Measurements from ENCODE around the gene NCEH1.
"Not testable (repeated sequence)": the region's sequence is repeated elsewhere in the genome, so short reads cannot be mapped to it uniquely, and the experiment has no call there.

Gene NCEH1

DNA sequence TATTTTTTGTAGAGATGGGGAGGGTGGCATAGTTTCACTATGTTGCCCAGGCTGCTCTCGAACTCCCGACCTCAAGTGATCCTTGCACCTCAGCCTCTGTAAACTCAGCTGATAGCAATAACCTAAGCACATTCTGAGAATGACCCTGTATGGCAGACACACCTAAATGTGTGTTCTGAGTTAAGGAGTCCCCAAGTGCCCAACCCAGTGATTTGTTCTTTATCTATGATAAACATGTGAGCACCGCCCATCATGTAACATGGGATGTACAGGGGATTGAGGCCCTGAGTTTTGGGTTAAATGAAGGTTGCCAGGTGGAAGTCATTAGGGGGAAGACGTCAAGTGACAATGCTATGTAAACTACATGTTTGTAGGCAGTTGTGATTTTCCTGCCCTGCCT is 5.7 kb downstream of the NCEH1 start:
- DNase-seq, result no peak

DNA sequence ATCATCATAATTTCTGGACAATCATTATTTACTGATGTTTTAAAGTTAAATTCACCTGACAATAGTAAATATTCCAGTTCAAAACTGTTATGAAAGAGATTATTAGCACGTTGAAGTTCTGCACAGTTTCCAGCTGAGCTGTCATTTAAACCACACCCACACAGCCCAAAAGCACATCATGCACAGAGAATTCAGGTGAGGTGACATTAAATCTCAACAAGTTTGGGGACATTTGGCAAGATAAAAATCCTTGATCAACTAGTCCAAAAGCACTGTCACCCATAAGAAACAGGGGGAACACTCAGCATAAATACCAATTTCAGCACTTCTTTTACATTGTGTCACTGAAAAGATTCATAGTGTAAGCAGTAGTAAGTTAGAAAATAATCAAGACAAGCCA is 6.9 kb downstream of the NCEH1 start:
- no peak for DNase-seq

- not testable (repeated sequence) for DNase-seq
Observed at GRCh38 chr3:172702731-172703130, 8.1 kb downstream of the NCEH1 start.

DNA sequence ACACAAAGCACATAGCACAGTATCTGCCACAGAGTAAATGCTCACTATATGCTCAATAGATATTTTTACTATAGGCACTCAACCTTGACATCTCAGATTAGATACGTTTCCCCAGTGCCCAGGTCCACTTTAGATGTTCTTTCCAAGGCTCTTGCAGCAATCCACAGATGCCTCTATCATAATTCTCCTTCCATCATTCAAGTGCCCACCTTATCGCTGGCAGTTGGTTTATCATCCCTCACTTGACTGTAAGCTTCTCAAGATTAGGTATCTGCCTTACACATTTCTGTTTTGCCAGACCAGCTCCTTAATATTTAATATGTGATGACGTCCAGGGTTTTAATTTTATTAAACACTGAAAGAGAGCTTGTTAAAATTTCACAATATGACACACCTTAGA is 8.6 kb downstream of the NCEH1 start:
- no peak for DNase-seq

- no peak for DNase-seq
Observed at GRCh38 chr3:172701751-172702150, 9.1 kb downstream of the NCEH1 start.

GRCh38 chr3:172700936-172701455 is 9.9 kb downstream of the NCEH1 start:
- DNase-seq, result no peak

GRCh38 chr3:172700256-172700655 is 10.6 kb downstream of the NCEH1 start:
- DNase-seq, result no peak

GRCh38 chr3:172699031-172699430 is 11.8 kb downstream of the NCEH1 start:
- DNase-seq, result no peak

DNA sequence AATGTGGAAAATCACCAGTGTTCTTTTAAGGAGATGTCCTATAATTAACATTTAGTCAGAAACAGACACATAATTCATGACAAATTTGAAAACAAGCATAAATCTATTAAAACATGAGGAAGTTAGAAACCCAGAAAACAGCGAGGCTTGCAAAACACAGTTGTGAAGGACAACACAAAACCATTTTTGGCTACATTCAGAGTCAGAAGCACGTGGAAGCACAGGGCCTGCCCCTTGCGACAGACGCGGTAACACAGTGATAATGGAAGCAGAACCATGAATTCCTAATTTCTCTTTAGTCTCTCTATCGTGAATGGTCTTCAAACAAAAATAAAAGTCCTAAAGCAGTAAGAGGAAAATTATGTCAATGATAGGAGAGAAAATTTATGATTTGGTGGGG is 12.2 kb downstream of the NCEH1 start:
- no peak for DNase-seq

GRCh38 chr3:172697558-172697957 is 13.3 kb downstream of the NCEH1 start:
- DNase-seq, result no peak

DNA sequence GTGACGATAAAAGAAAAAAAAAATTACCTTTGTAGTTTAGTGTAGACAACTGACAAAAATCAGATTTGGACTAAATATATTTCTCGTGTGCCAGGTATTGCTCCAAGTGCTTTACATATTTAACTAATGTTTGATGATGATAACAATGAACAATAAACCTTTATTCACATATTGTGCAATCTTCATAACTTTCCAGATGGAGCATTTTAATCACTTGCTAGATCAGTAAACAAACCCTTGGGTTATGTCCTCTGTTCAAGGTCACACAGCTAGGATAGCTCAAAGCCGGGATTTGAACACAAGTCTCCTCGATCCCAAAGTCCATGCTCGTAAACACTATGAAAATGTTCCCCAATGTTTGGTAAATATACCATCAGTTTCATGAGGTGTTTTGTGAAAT is 14.5 kb downstream of the NCEH1 start:
- no peak for DNase-seq

GRCh38 chr3:172694573-172695246 is 16.2 kb downstream of the NCEH1 start:
- peak; percentile 21 for DNase-seq

DNA sequence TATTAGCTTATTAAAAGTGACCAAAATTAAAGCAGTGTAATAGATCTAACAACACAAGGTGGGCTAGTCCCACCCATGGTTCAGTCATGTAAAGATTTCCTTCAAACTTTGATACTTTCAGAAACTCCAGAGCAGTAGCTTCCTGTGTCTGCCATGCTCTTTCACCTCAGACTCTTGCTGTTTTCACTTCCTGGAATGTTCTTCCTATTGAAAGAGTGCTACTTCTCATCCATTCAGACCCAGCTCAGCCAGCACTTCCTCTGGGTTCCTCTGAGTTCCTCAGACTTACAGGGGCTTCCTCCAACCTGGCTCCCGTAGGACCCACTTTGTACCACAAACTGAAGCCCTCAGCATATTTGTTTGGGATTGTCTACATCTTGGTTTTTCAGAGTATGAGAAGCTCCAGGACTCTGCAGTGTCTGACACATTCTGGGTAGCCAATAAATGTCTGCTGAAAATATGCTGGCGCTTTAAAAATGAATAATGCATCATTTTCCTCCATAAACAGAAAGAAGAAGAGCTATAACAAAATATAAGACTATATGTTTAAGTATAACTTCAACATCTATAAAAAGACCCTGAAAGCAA is 18.0 kb downstream of the NCEH1 start:
- DNase-seq, result no peak

GRCh38 chr3:172690936-172691335 is 19.9 kb downstream of the NCEH1 start:
- DNase-seq, result no peak

- DNase-seq, result no peak
Observed at GRCh38 chr3:172688588-172688987, 22.3 kb downstream of the NCEH1 start.

DNA sequence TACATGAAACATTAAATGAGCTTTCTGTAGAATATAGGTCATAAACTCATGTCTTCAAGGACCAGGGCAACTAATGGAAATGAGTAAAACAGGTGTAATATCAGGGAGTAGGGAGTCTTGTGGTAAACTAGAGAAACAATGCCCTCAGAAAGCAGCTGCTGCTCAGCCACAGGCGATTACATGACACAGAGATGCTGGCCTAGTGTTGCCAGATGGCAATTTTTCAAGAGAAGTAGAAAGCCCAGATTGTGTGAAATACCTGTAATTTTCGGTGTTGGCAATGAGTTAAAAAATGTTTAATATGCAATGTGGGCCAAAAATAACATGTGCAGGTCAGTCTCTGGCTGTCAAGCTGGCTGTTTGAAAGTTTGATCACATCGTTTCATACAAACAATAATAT is 23.4 kb downstream of the NCEH1 start:
- DNase-seq, result no peak

DNA sequence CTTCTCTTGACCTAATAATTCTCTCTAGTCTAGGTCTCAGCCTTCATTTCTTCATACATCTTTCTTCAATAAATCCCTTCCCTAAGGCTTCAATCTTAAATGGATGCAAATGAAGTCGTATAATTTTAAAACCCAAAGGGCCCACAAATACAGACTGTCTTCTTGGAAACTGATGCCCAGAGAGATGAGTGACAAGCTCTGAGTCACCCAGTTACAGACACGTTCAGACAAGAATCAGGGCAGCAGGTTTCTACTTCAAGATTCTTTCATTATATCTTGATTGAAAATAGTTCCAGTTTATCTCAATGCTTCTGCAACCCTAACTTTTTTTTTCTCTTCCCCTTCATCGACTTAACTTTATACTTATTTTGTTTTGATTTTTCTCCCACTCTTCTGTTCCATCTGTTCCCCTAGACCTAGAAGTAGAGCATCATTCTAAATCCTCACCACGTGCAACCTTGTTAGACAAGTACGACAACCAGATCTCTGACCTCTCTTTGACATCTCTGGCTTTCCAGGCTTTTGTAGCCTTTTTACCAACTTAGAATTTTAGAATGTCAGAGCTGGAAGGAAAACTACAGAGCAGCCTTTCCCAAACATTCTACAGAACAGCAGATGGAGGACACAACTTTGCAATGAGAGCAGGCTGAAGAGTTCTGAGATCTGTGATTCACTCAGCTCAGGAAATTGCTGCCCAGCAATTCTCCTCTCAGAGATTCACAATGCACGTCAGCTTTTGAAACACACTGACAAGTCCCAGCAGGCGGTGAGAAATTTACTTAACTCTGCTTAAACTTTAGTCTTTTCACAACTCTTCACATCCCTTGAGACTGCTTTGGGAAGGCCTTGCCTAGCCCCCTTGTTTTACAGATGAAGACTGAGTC is 25.3 kb downstream of the NCEH1 start:
- DNase-seq, result no peak

DNA sequence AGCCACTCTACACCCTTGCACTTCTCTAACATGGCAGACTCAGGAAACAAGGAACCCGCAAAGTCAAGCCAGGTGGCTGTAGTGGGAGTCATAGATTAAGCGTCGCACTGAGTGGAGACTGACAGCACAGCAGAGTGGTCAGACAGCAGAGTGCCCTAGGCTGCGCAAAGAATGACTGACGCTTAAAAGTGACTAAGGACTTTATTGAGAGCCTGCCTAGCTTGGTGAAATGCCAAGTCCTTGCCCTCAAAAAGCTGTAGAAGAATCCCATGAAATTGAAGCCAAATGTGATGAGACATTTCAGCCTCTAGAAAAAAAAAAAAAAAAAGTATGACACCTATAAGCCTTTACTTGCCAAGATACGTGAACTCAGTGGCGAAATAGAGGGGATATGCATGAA is 30.2 kb downstream of the NCEH1 start:
- no peak for DNase-seq

DNA sequence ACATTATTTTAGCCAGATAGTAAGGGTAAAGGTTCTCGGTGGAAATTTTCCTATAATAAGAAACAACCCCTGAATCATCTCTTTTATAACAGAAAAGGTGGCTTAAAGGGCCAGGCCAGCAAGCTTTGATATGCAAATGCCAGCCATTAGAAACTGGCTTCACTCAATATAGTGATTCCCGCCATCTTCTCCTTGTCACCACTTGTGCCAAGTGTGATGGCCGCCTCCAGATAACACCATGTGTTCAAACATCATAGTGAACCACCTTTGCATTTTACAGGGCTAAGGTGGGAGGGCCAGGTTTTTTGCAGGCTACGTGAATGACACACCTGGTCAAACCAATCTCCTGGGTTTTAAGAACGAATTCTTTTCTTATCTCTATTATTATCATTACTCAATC is 31.3 kb downstream of the NCEH1 start:
- DNase-seq, result no peak

GRCh38 chr3:172678068-172678467 is 32.8 kb downstream of the NCEH1 start:
- peak; percentile 71 for DNase-seq

DNA sequence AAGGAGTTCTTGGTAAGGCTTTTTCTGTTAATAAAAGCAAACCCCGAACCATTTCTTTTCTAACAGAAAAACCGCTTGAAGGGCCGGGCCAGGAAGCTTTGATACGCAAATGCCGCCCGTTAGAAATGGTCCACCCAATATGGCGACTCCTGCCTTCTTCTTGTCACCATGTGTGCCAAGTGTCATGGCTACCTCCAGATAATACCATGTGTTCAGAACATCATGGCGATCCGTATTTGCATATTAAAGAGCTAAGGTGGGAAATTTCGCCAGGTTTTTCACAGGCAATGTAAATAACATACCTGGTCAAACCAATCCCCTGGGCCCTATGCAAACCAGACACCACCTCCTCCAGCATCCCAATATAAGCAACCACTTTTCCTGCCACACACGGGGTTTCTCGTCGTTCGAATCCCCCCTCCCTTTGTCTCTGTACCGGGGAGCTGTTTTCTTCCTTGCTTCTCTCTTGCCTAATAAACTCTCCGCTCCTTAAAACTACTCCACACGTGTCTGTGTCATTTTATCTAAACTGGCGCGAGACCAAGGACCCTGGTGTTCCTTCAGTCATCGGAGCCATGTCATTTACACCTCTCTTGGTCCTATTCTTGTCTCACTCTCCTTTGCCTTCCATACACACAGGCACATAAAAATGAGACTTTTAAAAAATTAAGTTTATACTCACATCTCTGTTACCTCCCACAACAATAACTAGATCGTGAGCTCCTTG is 34.5 kb downstream of the NCEH1 start:
- DNase-seq, result no peak

DNA sequence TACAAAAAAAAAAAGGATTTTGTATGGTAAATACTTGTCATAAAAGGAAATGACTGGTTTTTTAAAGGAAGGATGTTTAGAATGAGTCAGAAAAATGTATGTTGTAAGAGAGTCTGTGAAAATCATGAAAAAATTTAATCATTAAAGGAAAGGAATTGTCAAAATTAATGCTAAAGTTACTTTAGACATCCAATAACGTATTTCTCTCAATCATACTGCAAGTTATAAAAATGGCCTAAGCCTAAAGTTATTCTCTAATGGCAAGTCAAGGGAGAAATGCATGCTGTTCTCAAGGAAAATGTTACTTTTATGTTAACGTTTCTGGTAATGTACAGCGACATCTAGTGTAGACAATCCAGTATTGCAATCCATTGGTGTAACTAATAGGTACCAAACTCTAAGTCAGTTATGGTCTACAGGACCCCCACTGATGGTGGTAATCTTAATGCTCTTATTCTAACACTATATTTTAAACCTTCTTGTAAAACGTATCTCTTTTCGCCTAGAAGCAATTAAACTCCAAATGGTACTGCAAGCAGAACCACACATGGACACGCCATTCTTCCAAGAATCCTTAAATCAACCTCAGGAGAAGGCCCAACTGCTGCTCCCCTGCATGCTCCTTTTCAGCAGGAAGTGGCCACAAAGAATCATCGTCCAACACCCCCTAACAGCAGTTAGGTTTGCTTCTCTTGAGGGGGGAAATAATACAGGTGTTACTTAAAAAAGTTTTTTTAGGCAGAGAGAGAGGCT is 35.2 kb downstream of the NCEH1 start:
- no peak for DNase-seq

All from islet precursor cell (in vitro differentiated cells).